ENCODE measurements around the gene CAPN3.

DNA sequence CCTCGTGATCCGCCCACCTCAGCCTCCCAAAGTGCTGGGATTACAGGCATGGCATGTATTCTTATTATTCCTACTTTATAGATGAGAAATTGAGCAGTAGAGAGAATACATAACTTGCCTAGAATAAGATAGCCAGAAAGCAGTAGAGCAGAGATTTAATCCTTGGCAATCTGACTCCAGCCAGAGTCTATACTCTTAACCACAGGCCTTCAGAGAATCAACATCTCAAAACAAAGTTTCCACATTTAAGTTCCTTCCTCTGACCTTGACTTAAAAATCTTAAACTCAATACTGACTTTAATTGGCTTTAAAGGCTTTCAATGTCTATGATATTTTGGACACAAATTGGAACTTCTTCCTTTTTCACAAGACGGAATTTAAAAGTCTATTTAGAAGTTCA lies 94.5 kb downstream of the CAPN3 start:
- TF ChIP-seq, protein P1, sequence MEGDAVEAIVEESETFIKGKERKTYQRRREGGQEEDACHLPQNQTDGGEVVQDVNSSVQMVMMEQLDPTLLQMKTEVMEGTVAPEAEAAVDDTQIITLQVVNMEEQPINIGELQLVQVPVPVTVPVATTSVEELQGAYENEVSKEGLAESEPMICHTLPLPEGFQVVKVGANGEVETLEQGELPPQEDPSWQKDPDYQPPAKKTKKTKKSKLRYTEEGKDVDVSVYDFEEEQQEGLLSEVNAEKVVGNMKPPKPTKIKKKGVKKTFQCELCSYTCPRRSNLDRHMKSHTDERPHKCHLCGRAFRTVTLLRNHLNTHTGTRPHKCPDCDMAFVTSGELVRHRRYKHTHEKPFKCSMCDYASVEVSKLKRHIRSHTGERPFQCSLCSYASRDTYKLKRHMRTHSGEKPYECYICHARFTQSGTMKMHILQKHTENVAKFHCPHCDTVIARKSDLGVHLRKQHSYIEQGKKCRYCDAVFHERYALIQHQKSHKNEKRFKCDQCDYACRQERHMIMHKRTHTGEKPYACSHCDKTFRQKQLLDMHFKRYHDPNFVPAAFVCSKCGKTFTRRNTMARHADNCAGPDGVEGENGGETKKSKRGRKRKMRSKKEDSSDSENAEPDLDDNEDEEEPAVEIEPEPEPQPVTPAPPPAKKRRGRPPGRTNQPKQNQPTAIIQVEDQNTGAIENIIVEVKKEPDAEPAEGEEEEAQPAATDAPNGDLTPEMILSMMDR (conservative IDR thresholded peaks at IDR 0.05): no peak
- no peak for TF ChIP-seq ZFX (IDR thresholded peaks at IDR 0.05)

Measured in C4-2B (cell line).